Uterus (tissue), 4 donors: Measurements from ENCODE around the gene SNAPC2. TPM values are rescaled to one million over a fixed set of nuclear protein-coding genes. Genes with fewer than 3 reads are reported as not detected.

Source experiments
- DNase-seq, 2 donors: peaks; one replicate each; pipeline ENCODE4 v3.0.0-alpha.2; 2019 to 2020
- H3K27ac ChIP-seq, 2 donors: fragments of 200-600 bp; sonication (generic); 1 replicate in 1 of 2; 2 replicates in 1 of 2; pipeline ENCODE4 v1.5.1; 2016 to 2018
- H3K27me3 ChIP-seq, 2 donors: fragments of 200-600 bp; sonication (generic); one replicate each; pipeline ENCODE4 v1.5.1; 2018 to 2019; ENCODE audit warnings: control low read depth in 1 of 2
- H3K36me3 ChIP-seq, 2 donors: fragments of 200-600 bp; sonication (generic); one replicate each; pipeline ENCODE4 v1.5.1; 2019; ENCODE audit warnings: control low read depth in 1 of 2
- H3K4me1 ChIP-seq, 2 donors: fragments of 200-600 bp; sonication (generic); one replicate each; pipeline ENCODE4 v1.5.1; 2018 to 2019; ENCODE audit warnings: control low read depth in 1 of 2
- H3K4me3 ChIP-seq, 2 donors: fragments of 200-600 bp; sonication (generic); 1 replicate in 1 of 2; 2 replicates in 1 of 2; pipeline ENCODE4 v1.5.1; 2018 to 2019; ENCODE audit warnings: mild to moderate bottlenecking in 1 of 2
- H3K9me3 ChIP-seq, 2 donors: fragments of 200-600 bp; sonication (generic); one replicate each; pipeline ENCODE4 v1.5.1; 2019; ENCODE audit warnings: control low read depth in 1 of 2
- POLR2A ChIP-seq, 2 donors: fragments of 450-650 bp; IDR thresholded peaks; one replicate each; pipeline ENCODE4 v1.6.1; 2016; ENCODE audit warnings: antibody characterized with exemption in 2 of 2, mild to moderate bottlenecking in 1 of 2, moderate library complexity in 1 of 2
- intact Hi-C: fragments of 100-400 bp; cut with DNase I; formaldehyde crosslinking; loops from one replicate; pipeline ENCODE4 v1.15.1; 2023; ENCODE audit warnings: low total_unique reads
- total RNA-seq, 4 donors: library from RNA; depleted of rRNA in 3 of 4; stranded (reverse); fragments of >200 nt in 3 of 4; gene quantifications; one replicate each; pipeline versions ENCODE4 v1.1.0 to v1.2.4, GENCODE V29; 2014 to 2023
- TF ChIP-seq, protein P1 (sequence below), 4 experiments: fragments of 200-600 bp in 2 of 4; fragments of 450-650 bp in 2 of 4; sonication (generic) in 2 of 4; IDR thresholded peaks; one replicate each; pipeline ENCODE4 v1.5.1; 2016 to 2019; ENCODE audit warnings: antibody characterized with exemption in 4 of 4, mild to moderate bottlenecking in 2 of 4, moderate library complexity in 1 of 4
- donor health status: DM: yes; HTN: yes; CAD: no.

The SNAPC2 gene
- total RNA-seq, 4 donors from 2014 or later = 11.8 to 66.8 (median 19.0) TPM

- Histone ChIP-seq H3K9me3 (no peaks in the 10 kb centered on the region), H3K36me3 (no peaks in the 10 kb centered on the region), H3K27ac (peak within 1 kb of the TSS; percentile 97 to 99), H3K27me3 (no peaks in the 10 kb centered on the region), H3K4me1 (peaks cover 26 to 63% of the 10 kb centered on the region in 2 donors), H3K4me3 (peak within 1 kb of the TSS; percentile 32 to 53)
- intact Hi-C loops = no loop called here
- TF ChIP-seq POLR2A (IDR thresholded peaks at IDR 0.05) = peak in 1 of 2 donors; percentile 48
- TF ChIP-seq, protein P1, sequence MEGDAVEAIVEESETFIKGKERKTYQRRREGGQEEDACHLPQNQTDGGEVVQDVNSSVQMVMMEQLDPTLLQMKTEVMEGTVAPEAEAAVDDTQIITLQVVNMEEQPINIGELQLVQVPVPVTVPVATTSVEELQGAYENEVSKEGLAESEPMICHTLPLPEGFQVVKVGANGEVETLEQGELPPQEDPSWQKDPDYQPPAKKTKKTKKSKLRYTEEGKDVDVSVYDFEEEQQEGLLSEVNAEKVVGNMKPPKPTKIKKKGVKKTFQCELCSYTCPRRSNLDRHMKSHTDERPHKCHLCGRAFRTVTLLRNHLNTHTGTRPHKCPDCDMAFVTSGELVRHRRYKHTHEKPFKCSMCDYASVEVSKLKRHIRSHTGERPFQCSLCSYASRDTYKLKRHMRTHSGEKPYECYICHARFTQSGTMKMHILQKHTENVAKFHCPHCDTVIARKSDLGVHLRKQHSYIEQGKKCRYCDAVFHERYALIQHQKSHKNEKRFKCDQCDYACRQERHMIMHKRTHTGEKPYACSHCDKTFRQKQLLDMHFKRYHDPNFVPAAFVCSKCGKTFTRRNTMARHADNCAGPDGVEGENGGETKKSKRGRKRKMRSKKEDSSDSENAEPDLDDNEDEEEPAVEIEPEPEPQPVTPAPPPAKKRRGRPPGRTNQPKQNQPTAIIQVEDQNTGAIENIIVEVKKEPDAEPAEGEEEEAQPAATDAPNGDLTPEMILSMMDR (IDR thresholded peaks at IDR 0.05) = peak in 2 of 4 experiments; percentile 32 to 46
- peak; percentile 75 to 87 for DNase-seq
These were observed 6.0 kb downstream of the SNAPC2 start, which contains the start of gene CTXN1 for GRCh38 chr19:7926021-7926726. TSS of gene CTXN1 (minus strand) at chr19:7926135. CDS start at chr19:7925538, 597 bp downstream.

DNA sequence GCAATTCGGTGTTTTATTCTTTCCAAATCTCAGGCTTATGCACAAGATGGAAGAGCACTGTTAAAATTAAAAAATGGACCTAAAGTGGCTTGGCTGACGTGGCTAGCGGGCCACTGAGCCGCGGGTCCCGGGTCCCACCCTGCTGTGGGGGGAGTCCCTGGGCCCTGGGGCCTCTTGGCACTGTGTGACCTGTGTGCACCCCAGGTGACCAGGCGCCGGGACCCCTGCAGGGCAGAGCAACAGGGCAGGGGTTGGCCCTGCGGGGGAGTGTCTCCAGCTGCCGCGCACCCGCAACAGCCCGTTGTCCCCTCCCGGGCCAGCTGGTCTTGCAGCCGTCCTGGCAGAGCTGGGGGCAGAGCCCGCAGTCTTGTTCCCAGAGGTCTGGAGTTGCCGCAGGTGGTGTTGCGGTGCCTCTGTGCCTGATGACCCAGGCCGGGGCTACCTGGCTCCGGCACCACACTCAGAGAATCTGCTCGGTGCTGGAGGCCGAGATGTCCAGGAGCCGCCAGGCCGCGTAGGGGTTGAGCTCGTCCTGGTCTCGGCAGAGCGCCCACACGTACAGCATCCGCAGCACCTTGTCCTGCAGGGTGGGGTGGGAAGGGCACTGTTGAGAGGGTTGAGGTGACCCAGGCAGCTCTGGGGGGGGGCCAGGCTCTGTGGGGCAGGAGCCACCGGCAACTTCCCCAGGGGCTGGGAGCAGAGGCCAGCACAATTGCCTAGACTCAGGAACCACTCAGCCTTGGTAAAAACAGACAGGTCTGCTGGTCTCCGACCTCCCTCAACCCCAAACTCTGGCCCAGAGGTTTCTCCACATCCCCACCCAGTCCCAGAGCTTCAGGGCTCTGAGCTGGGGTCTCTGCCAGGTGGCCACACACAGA lies 6.8 kb downstream of the SNAPC2 start:
- intact Hi-C loops = no loop called here
- Histone ChIP-seq H3K36me3 (no peaks in the 10 kb centered on the region), H3K4me1 (peaks cover 18 to 62% of the 10 kb centered on the region in 2 donors), H3K4me3 (peak overlapping the region in 1 of 2 donors; percentile 53), H3K27ac (peak overlapping the region; percentile 97 to 99), H3K27me3 (no peaks in the 10 kb centered on the region), H3K9me3 (no peaks in the 10 kb centered on the region)
- peak in 1 of 2 donors; percentile 50 for DNase-seq
- TF ChIP-seq, protein P1 (IDR thresholded peaks at IDR 0.05) = no peak

- peaks cover 10 to 54% of the 10 kb centered on the region in 2 donors for H3K4me1 ChIP-seq
These were observed 7.6 kb downstream of the SNAPC2 start for GRCh38 chr19:7927605-7928333.

DNA sequence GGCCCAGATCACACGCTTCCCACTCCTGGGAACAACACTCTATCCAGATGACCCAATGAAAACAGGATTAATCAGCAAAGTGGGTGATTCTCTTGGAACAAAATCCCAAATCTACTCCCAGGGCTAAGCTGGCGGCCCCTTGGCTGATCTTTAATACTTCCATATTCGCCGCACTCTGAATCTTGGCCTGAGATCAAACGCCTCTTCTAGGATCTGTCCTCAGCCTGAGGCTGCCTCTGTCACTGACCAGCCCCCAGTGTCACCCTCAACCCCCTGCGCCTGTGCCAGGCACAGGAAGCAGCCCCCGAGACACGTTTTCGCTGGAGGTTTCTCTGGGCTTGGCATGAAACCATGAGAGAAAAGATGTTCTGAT lies 8.2 kb downstream of the SNAPC2 start:
- intact Hi-C loops = no loop called here
- Histone ChIP-seq H3K36me3 (no peaks in the 10 kb centered on the region), H3K9me3 (no peaks in the 10 kb centered on the region), H3K4me3 (peak overlapping the region; percentile 17), H3K27me3 (no peaks in the 10 kb centered on the region), H3K4me1 (peaks cover 8 to 54% of the 10 kb centered on the region in 2 donors), H3K27ac (peak overlapping the region; percentile 97 to 99)
- DNase-seq = peak in 1 of 2 donors; percentile 66
- TF ChIP-seq, protein P1 (IDR thresholded peaks at IDR 0.05) = peak in 1 of 4 experiments; percentile 27
- TF ChIP-seq POLR2A (IDR thresholded peaks at IDR 0.05) = no peak

More at GRCh38 chr19:7927605-7928333, 7.6 kb downstream of the SNAPC2 start:
- no peaks in the 10 kb centered on the region for H3K27me3 ChIP-seq
- DNase-seq = peak in 1 of 2 donors; percentile 46
- no peaks in the 10 kb centered on the region for H3K9me3 ChIP-seq
- TF ChIP-seq POLR2A (IDR thresholded peaks at IDR 0.05) = no peak
- TF ChIP-seq, protein P1 (IDR thresholded peaks at IDR 0.05) = no peak
- peak overlapping the region; percentile 97 to 99 for H3K27ac ChIP-seq
- H3K4me3 ChIP-seq = peak overlapping the region in 1 of 2 donors; percentile 17
- H3K36me3 ChIP-seq = no peaks in the 10 kb centered on the region
- intact Hi-C loops = no loop called here
